Measurements from ENCODE around the gene NPM1.

Gene NPM1

DNA sequence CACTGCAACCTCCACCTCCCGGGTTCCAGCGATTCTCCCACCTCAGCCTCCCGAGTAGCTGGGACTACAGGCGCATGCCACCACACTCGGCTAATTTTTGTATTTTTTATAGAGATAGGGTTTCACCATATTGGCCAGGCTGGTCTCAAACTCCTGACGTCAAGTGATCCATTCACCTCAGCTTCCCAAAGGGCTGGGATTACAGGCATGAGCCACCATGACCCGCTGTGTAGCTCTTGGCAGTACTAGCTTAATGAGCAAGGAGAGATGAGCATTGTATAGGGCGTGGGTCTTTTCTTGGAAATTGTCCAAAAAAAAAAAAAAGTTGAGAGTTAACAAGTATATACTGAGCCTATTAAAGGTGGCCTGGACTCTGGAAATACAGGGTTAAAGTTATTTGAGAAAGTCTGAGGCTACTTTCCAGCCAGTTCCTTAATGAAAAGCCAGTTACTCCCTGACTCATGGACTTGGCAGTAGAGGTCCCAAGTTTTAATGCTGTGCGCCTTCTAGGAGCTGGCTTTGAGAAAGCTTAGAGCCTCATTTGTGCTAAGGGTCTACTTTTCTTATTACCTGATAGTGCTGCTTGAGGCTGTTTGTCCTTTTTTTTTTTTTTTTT lies 27.6 kb downstream of the NPM1 start:
- DNase-seq = no peak

DNA sequence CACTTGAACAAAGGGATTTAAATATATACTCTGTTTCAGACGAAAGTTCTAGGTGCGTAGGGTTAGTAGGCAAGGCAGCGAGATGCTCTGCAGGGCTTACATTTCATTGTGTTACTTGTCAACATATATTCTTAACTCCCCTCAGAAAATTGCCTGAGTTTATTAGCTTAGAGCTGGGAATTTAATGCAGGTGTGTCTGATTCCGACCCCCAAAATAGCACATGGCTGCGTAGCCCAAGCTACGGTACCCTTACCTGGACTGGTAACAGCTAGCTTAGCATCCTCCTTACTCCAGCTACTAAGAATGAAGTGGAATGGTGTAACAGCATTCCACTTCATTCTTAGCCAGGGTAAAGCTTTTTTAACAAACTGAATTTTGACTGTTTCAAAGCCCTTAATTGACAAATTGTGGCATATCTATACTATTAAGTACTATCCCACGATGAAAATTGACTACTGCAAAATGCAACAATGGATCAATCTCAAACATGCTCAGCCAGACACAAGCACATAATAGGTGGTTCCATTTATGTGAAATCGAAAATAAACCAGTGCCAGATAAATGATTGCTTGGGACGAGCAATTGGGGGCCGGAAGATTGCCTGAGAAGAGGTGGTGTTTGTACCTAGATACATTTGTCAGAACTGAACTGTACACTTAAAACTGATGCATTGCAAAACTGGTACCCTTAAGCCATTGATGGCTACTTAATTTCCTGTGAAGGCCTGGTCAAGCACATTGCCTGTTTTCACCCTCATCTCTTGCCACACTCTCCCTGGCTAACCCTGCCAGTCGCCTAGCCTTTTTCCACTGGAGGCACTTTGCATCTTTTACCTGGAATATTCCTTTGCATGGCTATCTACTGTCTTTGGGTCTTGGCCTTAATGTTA lies 28.8 kb downstream of the NPM1 start:
- DNase-seq = no peak

GRCh38 chr5:171418316-171418981 lies 30.8 kb downstream of the NPM1 start:
- DNase-seq = no peak

- no peak for DNase-seq
Observed at GRCh38 chr5:171418982-171419687, 31.5 kb downstream of the NPM1 start, which contains the start of gene FGF18. TSS of gene FGF18 (plus strand) at chr5:171419647. CDS start at chr5:171420200, 553 bp downstream.

- no peak for DNase-seq
Observed at GRCh38 chr5:171419688-171420430, 32.2 kb downstream of the NPM1 start.

GRCh38 chr5:171420431-171421241 lies 33.0 kb downstream of the NPM1 start:
- DNase-seq = no peak

DNA sequence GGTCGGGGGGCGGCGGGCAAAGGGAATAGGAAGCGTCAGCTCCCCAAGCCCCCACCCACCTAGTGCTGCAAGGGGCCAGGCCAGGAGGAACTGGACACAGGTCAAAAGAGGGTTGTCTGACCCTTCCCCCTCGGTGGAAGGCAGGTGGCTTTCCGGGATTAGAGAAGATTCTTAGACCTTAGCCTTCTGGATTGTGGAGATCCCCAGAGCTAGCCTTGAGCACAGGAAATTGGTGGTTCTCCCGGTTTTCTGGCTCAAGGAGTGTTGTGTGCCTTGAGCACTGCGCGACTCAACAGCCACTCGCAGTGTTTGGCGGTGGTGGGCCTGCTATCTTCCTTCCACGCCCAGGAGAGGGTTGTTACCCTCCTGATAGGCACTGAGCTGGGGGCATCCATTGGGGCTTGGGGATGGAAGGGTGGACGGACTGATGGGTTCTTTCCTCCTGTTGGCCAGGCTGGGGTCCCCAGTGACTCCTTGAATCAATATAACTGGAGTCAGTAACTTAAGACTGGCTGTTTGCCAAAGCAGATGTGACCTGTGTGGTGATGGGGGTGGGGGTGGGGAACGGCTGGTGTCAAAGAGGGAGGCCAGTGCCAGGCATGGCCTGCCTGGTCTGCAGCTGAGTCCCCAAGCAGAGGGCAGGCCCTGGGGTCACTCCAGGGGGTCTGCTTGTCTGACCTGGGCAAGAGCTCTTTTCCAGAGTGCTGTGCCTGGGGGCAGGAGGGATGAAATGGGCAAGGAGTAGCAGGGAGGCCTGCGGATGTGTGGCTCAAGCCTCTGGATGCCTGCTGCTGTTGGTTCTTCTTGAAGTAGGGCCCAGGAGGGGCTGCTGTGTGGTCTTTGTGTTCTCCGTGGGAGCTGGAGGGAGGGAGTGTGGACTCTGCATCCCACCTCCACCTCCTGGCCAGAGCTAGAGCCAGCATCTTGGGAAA lies 33.9 kb downstream of the NPM1 start:
- DNase-seq = no peak

DNA sequence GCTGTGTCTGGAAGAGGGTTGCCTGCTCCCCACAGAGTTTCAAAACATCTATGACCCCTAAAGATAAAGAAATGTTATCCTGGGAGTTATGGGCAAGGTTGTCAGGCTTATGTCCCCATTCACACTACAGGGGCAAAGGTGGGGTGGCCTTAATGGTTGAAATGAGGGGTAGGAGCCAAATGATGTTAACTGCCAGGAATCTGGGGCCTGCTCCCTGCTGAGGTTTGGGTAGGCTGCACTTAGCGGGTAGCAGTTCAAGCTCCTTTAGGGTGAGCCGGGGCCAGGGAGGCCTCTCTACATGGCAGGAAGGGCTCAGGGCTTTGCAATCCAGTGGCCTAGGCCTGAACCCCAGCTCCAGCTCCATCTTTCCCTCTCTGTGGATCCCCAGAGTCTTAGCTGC lies 34.8 kb downstream of the NPM1 start:
- no peak for DNase-seq

- no peak for DNase-seq
Observed at GRCh38 chr5:171422902-171423663, 35.4 kb downstream of the NPM1 start.

DNA sequence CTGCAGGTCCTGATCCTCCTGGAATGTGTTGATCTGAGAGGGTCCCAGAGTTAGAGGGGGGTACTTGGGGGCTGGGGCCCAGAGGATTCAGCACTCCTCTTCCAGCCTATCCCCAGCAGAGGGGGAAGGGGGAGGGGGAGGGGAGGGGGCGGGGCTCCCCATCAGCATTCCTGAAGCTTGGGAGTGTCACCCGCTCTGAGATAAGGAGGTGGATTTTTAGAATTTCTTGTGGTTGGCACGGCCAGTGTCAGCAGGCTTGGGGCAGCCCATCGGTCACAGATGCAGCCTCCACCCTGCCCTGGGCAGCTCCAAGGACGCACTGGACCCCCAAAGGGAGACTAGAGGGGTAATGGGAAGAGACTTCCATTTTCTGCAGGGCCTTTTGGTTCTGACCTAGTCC lies 37.1 kb downstream of the NPM1 start:
- DNase-seq = no peak

DNA sequence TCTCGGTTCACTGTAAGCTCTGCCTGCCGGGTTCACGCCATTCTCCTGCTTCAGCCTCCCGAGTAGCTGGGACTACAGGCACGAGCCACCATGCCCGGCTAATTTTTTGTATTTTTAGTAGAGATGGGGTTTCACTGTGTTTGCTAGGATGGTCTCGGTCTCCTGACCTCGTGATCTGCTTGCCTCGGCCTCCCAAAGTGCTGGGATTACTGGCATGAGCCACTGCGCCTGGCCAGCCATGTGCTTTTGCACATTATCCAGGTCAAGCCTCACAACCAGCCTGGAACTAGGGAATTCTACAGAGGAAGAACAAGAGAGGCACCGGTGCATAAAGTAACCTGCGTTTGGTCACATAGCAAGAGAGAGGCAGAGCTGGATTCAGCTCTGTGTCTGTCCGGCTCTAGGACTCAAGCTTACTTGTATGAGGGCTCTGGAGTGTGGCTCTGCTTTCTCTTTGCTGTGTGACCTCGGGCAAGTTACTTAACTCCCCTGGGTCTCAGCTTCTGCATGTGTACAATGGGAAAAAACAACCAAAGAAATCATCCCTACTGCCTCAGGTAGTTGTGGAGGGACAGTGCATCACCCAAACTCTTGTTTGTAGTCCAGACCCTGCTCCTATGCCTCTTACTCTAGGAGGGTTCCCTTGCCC lies 38.1 kb downstream of the NPM1 start:
- no peak for DNase-seq

DNA sequence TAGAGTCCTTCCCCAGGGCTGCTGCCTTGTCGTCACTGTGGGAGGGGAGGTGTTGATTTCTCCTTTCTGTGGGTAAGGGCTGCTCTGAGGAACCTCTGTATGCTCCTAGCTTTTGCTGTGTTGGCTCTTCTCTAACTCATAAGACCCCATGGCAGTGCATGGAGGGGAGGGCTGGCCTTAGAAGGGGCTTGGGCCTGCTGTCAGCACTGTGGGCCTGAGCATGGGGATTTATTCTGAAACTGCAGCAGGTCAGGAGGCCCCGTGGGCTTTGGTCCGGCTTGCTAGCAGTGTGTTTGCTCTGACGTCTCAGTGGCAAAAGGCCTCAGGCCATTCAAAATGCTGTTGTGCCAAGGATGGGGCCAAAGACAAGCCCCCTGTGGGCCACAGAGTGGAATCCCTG lies 38.6 kb downstream of the NPM1 start:
- no peak for DNase-seq

DNA sequence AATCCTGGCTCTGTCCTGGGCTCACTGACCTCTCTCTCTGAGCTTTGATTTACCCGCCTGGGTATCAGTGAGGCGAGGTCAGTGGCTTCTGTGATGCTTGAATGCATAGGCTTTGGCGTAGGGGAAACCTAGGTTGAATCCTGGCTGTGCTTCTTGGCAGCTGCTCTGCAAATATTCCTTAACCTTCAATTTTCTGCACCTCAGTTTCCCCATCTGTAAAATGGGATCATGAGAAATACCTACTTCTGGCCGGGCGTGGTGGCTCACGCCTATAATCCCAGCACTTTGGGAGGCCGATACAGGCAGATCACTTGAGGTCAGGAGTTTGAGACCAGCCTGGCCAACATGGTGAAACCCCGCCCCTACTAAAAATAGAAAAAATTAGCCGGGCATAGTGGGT lies 39.0 kb downstream of the NPM1 start:
- no peak for DNase-seq

DNA sequence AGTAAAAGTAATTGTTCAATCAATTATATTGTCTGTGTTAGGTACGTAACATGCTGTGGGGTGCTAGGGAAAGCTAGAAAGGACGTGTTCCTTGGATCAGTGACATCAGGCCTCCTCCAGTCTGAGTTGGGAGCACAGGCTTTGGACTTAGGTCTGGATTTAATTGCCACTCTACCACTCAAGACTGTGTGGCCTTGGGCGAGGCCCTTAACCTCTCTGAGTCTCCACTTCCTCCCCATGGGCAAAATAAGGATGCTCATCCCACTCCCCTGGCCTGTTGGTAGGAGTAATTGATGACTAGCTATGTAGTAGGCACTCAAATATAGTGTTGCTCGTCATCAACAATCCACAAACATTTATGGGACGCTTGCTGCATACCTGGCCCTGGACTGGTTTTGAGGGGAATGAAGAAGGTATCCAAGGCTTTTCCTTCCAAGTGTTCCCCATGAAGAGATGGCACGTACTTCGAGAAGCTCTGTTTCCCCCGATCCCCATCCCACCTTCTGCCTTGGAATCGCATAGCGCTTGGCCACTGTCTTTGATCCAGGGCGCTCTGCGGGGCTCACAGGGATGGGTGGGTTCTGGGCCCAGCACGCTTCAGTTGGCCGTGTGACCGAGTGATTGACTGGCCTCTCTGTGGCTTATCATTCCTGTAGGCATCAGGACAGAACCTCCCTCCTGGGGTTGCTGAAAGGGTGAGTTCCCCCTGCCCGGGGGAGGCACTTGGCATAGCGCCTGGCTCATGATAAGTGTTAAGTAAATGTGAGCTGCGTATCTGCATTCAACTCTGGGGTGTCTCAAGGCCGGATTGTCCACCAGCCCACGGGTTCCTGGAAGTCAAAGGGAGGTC lies 39.9 kb downstream of the NPM1 start:
- no peak for DNase-seq

DNA sequence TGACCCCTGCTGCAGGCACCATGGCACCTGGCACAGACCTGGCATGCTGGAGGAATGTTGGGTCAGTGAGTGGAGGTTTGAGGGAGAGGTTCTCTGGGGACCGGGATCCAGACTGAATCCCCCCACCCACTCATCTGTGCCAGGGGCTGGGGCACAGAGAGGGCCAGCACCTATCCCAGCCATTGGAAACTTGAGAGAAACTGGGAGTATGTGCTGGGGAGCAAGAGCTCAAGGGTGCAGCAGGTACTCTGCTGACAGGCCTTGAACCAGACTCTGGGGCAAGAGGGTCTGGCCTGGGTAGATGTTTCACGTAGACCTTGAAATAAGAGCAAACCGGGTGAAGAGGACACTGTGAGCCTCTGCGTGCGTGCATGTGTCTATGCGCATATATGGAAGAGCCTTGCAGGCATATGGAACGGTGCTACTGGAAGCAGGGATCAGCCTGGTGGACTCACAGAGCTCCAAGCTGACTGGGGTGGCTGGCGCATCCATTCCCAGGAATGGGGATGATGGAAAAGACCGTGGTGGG lies 40.6 kb downstream of the NPM1 start:
- DNase-seq = no peak

DNA sequence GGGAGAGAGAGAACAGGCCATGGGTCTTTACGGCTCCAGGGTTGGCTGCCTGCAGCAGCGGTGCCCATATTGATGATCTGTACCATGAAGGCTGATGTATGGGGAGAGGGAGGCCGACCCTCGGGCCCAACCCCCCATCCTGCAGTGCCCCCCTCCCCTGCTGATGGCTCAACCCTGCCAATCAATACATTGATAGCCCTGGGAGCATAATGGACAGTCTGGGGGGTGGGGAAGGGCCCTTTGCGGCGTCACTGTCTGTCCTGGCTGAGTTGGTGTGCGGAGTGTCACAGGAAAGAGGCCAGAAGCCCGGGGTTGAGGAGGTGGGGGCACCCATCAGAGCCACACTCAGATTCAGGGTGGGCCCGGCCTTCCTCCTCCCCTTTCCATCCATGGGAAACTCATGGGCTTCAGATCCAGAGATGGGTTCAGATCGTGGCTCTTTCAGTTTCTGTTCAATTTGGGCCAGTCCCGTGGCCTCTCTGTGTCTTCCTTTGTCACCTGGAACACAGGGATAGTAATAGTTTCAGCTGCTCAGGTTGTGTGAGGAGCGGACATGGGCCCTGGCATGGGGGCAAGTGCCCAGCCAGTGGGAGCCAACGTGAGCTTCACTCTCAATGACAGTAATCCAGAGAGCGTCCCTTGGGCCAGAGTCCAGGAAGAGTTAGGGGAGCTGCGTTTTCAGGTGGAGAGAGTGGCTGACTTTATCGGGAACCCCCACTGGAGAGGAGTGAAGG lies 41.3 kb downstream of the NPM1 start:
- DNase-seq = no peak

GRCh38 chr5:171429543-171429910 lies 41.9 kb downstream of the NPM1 start:
- DNase-seq = no peak
